Adrenal gland (tissue), 12 donors: ENCODE data around the gene MBNL2. TPM values are rescaled to one million over a fixed set of nuclear protein-coding genes. Genes with fewer than 3 reads are reported as not detected.

Source experiments
- DNase-seq, 7 donors: peaks; one replicate each; pipeline ENCODE4 v3.0.0-alpha.2; 2019 to 2020
- H3K27ac ChIP-seq, 5 donors: fragments of 200-600 bp; sonication (generic) in 4 of 5; 1 replicate in 3 of 5; 2 replicates in 2 of 5; pipeline versions ENCODE4 v1.5.1 to v1.8.0; 2016 to 2020; ENCODE audit warnings: mild to moderate bottlenecking in 1 of 5
- H3K27me3 ChIP-seq: fragments of 200-600 bp; 2 replicates; pipeline ENCODE4 v1.8.0; 2021
- H3K36me3 ChIP-seq, 2 donors: fragments of 200-600 bp; replicated peaks in 1 of 2; 1 replicate in 1 of 2; 2 replicates in 1 of 2; pipeline versions ENCODE4 v1.5.1 to v1.8.0; 2018 to 2022
- H3K4me1 ChIP-seq, 2 donors: fragments of 200-600 bp; replicated peaks in 1 of 2; 1 replicate in 1 of 2; 2 replicates in 1 of 2; pipeline versions ENCODE4 v1.5.1 to v1.8.0; 2018 to 2021
- H3K4me3 ChIP-seq, 4 donors: fragments of 200-600 bp; sonication (generic) in 3 of 4; one replicate each; pipeline ENCODE4 v1.5.1; 2016 to 2018
- H3K9me3 ChIP-seq, 3 donors: fragments of 200-600 bp; sonication (generic) in 1 of 3; replicated peaks in 1 of 3; 1 replicate in 2 of 3; 2 replicates in 1 of 3; pipeline versions ENCODE4 v1.5.1 to v1.8.0; 2016 to 2021
- CTCF ChIP-seq, 6 experiments: fragments of 450-650 bp in 4 of 6; fragments of 200-600 bp in 2 of 6; sonication (generic) in 1 of 6; IDR thresholded peaks; 1 replicate in 5 of 6; 2 replicates in 1 of 6; pipeline versions ENCODE4 v1.5.1 to v1.8.0; 2016 to 2021; ENCODE audit warnings: antibody characterized with exemption in 6 of 6, mild to moderate bottlenecking in 2 of 6, moderate library complexity in 1 of 6
- POLR2A ChIP-seq, 2 donors: fragments of 450-650 bp; IDR thresholded peaks; one replicate each; pipeline ENCODE4 v1.6.1; 2017; ENCODE audit warnings: antibody characterized with exemption in 2 of 2, mild to moderate bottlenecking in 2 of 2, moderate library complexity in 1 of 2
- WGBS, 4 donors: extraction: QIAGEN DNeasy Blood & Tissue Kit in 2 of 4; methylation state at CpG; one replicate each; pipeline versions ENCODE4 v1.1.5 to v1.1.7; 2013 to 2017; 5-methylcytosine and 5-hydroxymethylcytosine counted together
- intact Hi-C, 2 donors: fragments of 100-400 bp; cut with DNase I; formaldehyde crosslinking; loops; one replicate each; pipeline versions ENCODE4 v1.14.1 to v1.15.0; 2022 to 2023
- polyA plus RNA-seq, 3 donors: library from polyadenylated mRNA; stranded (reverse); fragments of 200-250 nt in 2 of 3; fragments of 350-450 nt in 1 of 3; fragmentation: Illumina TruSeq in 1 of 3; extraction: RNeasy Lipid Tissue Mini Kit (QIAGEN cat#74804) in 1 of 3; gene quantifications; one replicate each; pipeline ENCODE4 v1.2.3, GENCODE V29; 2013 to 2014
- total RNA-seq, 9 donors: library from RNA; depleted of rRNA in 4 of 9; stranded (reverse); fragments of >200 nt in 4 of 9; fragments of 120-200 nt in 1 of 9; fragmentation: NEBNext Ultra II Directional in 1 of 9; extraction: Animal tissue kit (Norgen Biotek cat#: 25700) in 1 of 9; gene quantifications; one replicate each; pipeline versions ENCODE4 v1.1.0 to v1.2.4, GENCODE V29; 2013 to 2023
- donor health status: healthy with polysubstance abuse.
- donor health status: Bipolar disorder and iron deficiency.
- donor health status: DM: yes; HTN: yes; CAD: no.
- donor health status: DM: no; HTN: no; CAD: no.
- donor health status: DM: no; HTN: no; CAD: no.
- donor health status: DM: yes; HTN: yes; CAD: no.

MBNL2 gene
- total and polyA plus RNA-seq, 12 donors, result 29.2 to 250 (median 130) TPM

GRCh38 chr13:97242755-97243497, 20.8 kb downstream of the MBNL2 start:
- 73 to 93% (median 88%) methylated on average over 13 of the region's 13 CpGs for WGBS, 4 donors
- H3K27me3 ChIP-seq, result no peaks in the 10 kb centered on the region
- H3K4me1 ChIP-seq, result peaks cover 63 to 97% of the 10 kb centered on the region in 2 donors
- H3K27ac ChIP-seq, result peak overlapping the region in 4 of 5 donors; percentile 24 to 78 (median 47)
- DNase-seq, result peak in 1 of 7 donors; percentile 61
- intact Hi-C loops, result no loop called here
- TF ChIP-seq POLR2A (IDR thresholded peaks at IDR 0.05) (no peak), CTCF (IDR thresholded peaks at IDR 0.05) (no peak)
- no peaks in the 10 kb centered on the region for H3K9me3 ChIP-seq
- no peaks in the 10 kb centered on the region for H3K36me3 ChIP-seq
- H3K4me3 ChIP-seq, result no peak overlapping the region

DNA sequence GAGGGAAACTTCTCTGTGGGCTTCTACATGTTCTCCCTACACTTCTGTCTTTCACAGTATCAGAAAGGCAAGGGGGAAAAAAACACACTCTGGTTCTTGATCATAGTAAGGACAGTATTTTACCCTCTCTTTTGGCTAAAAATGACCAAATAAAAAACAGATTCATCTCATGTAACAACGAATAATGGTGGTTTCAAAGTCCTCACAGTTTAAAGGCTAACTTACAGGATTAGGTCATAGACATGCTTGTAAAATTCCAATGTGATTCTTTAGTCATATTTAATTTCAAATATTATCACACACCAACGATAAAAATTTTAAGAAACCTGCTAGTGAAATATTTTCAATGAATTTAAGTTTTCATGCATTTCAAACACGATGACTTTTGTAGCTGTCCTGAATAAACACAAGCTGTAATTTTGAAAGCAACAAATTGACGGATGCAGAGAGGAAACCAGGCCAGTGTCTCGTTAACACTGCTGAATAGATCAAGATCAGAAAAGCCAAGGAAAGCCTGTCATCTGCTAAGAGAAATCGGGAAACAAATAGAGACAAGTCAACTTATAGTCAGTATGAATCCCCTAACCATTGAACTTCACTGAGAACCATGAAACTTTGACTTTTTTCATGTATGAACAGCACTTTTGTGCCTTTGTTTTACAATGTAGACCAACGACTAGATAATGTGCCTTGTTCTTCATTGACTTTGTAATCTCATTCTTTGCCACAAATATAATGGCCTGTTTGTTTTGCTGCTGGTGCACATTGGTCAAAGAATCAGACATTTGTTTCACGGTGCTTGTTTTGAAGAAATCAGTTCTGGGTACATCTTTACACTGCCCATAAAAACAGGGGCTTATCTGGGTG, 22.0 kb downstream of the MBNL2 start:
- intact Hi-C loops, result no loop called here
- WGBS, 4 donors, result 41 to 43% (median 43%) methylated on average over 8 of the region's 8 CpGs
- no peak overlapping the region for H3K4me3 ChIP-seq

DNA sequence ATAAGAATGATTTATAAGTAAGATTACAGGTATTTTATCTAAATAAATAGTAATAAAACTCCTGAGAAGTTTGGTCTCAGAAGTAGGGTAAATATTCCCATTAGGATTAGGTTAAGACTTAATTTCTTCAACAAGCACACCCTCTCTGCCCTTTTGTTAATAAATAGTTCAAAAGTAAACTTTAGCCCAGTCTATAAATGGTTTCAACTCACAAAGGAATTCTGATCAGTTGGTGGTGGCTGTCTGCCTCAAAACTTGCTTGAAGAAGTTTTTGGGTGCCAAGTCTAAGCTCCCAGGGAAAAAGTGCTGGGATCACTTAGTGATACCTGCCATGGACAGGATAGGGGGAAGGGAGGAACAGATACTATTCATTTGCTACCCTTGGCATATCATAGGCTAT, 22.9 kb downstream of the MBNL2 start:
- Histone ChIP-seq H3K36me3 (no peaks in the 10 kb centered on the region), H3K4me1 (peaks cover 49 to 99% of the 10 kb centered on the region in 2 donors), H3K27me3 (no peaks in the 10 kb centered on the region), H3K27ac (peak overlapping the region in 4 of 5 donors; percentile 4 to 78 (median 56)), H3K9me3 (no peaks in the 10 kb centered on the region), H3K4me3 (no peak overlapping the region)
- no peak for DNase-seq
- TF ChIP-seq POLR2A (IDR thresholded peaks at IDR 0.05) (no peak), CTCF (IDR thresholded peaks at IDR 0.05) (no peak)
- intact Hi-C loops, result no loop called here

More for the DNA sequence above, 22.0 kb downstream of the MBNL2 start:
- no peak for DNase-seq
- no peak for TF ChIP-seq CTCF (IDR thresholded peaks at IDR 0.05)
- no peak for TF ChIP-seq POLR2A (IDR thresholded peaks at IDR 0.05)
- Histone ChIP-seq H3K4me1 (peaks cover 56 to 99% of the 10 kb centered on the region in 2 donors), H3K27ac (peak overlapping the region in 4 of 5 donors; percentile 40 to 78 (median 47)), H3K9me3 (no peaks in the 10 kb centered on the region), H3K27me3 (no peaks in the 10 kb centered on the region), H3K36me3 (no peaks in the 10 kb centered on the region)

DNA sequence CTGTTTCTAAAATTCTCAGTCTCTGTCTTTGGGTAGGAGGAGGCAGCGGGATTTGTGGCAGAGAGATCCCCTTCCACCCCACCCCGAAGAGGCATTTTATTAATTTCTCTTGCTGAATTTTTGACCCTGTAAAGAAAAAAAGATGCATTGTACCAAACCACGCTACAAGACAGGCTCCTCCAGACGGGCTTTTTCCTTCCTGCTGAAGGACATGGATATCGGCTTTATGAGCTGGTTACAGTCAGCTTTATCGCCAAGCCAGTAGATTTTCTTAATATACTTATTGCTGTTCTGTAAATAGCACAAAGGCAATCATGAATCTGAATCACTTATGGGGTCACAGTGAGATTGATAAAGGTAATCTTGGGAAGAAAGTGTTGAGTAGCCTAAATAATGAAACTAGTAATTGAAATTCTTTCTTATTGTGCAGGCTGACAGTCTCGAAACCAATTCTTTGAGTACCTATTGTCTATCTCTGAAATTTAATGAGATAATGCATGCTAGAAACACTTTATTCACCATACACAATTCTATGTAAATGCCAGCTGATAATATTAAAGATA, 24.5 kb downstream of the MBNL2 start:
- Histone ChIP-seq H3K27me3 (no peaks in the 10 kb centered on the region), H3K36me3 (no peaks in the 10 kb centered on the region), H3K9me3 (no peaks in the 10 kb centered on the region), H3K4me1 (peaks cover 46 to 97% of the 10 kb centered on the region in 2 donors), H3K4me3 (peak overlapping the region in 1 of 4 donors; percentile 29), H3K27ac (peak overlapping the region; percentile 14 to 78 (median 42))
- no peak for DNase-seq
- intact Hi-C loops, result no loop called here
- TF ChIP-seq POLR2A (IDR thresholded peaks at IDR 0.05) (no peak), CTCF (IDR thresholded peaks at IDR 0.05) (no peak)
- 29 to 33% (median 29%) methylated on average over 7 of the region's 7 CpGs for WGBS, 4 donors
